Peyer's patch (tissue), 4 donors: ENCODE data around the gene DCC.

Experiments used
- CTCF ChIP-seq, 6 experiments: fragments of 450-650 bp in 4 of 6; fragments of 200-600 bp in 2 of 6; sonication (generic) in 1 of 6; IDR thresholded peaks; one replicate each; pipeline ENCODE4 v1.5.1; 2017 to 2019; ENCODE audit warnings: antibody characterized with exemption in 6 of 6, mild to moderate bottlenecking in 3 of 6, moderate library complexity in 1 of 6
- POLR2A ChIP-seq, 2 donors: fragments of 450-650 bp; IDR thresholded peaks; one replicate each; pipeline ENCODE4 v1.5.1; 2017; ENCODE audit warnings: antibody characterized with exemption in 2 of 2, mild to moderate bottlenecking in 2 of 2, moderate library complexity in 2 of 2

GRCh38 chr18:52536039-52536438 lies 196.0 kb downstream of the DCC start:
- no peak for TF ChIP-seq CTCF (IDR thresholded peaks at IDR 0.05)
- no peak for TF ChIP-seq POLR2A (IDR thresholded peaks at IDR 0.05)
